Prostate gland (tissue), 2 donors: ENCODE data around the gene HCFC1. TPM values are rescaled to one million over a fixed set of nuclear protein-coding genes. Genes with fewer than 3 reads are reported as not detected.

ENCODE experiments used
- DNase-seq: peaks from one replicate; pipeline ENCODE4 v3.0.0-alpha.2; 2019; ENCODE audit warnings: low spot score
- H3K27ac ChIP-seq, 2 donors: fragments of 200-600 bp; sonication (generic); 2 replicates each; pipeline ENCODE4 v1.5.1; 2017 to 2019
- H3K27me3 ChIP-seq: fragments of 200-600 bp; sonication (generic); replicated peaks from 2 replicates; pipeline ENCODE4 v1.5.1; 2019; ENCODE audit not compliant: insufficient read depth
- H3K36me3 ChIP-seq, 2 donors: fragments of 200-600 bp; sonication (generic); 1 replicate in 1 of 2; 2 replicates in 1 of 2; pipeline versions ENCODE4 v1.5.1 to v1.8.1; 2017 to 2019
- H3K4me1 ChIP-seq: fragments of 200-600 bp; sonication (generic); replicated peaks from 2 replicates; pipeline ENCODE4 v1.5.1; 2019
- H3K4me3 ChIP-seq, 2 donors: fragments of 200-600 bp; sonication (generic); 2 replicates each; pipeline ENCODE4 v1.5.1; 2017 to 2019
- H3K9me3 ChIP-seq: fragments of 200-600 bp; sonication (generic); 2 replicates; pipeline ENCODE4 v1.5.1; 2017
- CTCF ChIP-seq, 4 experiments: fragments of 200-600 bp in 2 of 4; fragments of 450-650 bp in 2 of 4; sonication (generic) in 2 of 4; IDR thresholded peaks; 1 replicate in 3 of 4; 2 replicates in 1 of 4; pipeline ENCODE4 v1.5.1; 2016 to 2019; ENCODE audit warnings: antibody characterized with exemption in 4 of 4, mild to moderate bottlenecking in 2 of 4, moderate library complexity in 2 of 4
- POLR2A ChIP-seq: fragments of 450-650 bp; IDR thresholded peaks from one replicate; pipeline ENCODE4 v1.6.1; 2016; ENCODE audit warnings: antibody characterized with exemption, mild to moderate bottlenecking
- POLR2AphosphoS5 ChIP-seq: sonication (generic); formaldehyde crosslinking; IDR thresholded peaks from one replicate; pipeline ENCODE4 v1.6.1; 2017; ENCODE audit warnings: antibody characterized with exemption
- WGBS: methylation state at CpG from one replicate; pipeline ENCODE4 v1.1.5; 2018; 5-methylcytosine and 5-hydroxymethylcytosine counted together
- intact Hi-C: fragments of 100-400 bp; cut with DNase I; formaldehyde crosslinking; loops from one replicate; pipeline ENCODE4 v1.14.2; 2022
- total RNA-seq, 2 donors: library from RNA; depleted of rRNA; stranded (reverse); fragments of >200 nt; gene quantifications; one replicate each; pipeline ENCODE4 v1.1.0, GENCODE V29; 2016

HCFC1 gene
- total RNA-seq, 2 donors from 2014 or later: 67.7 to 115 TPM

DNA sequence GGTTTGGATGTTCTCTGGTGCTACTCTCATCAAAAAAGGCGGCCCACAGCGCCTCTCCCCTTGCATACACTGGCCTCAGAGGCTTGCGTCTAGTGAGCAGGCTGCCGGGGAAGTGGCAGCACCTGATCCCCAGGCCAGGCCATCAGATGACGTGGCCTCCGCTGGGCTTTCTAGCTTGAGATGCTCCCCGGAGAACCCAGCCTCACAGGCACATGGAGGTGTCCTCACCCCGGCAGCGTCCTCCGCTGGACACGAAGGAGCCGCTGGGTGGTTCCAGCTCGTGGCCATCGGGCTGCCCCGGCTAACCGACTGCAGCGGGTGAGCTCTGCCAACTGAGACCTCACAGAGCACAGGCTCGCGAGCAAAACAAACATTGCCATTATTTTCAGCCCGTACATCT, 35.3 kb upstream of the HCFC1 start:
- WGBS: 89% methylated on average over 7 of the region's 20 CpGs
- TF ChIP-seq POLR2A (no peak), CTCF (IDR thresholded peaks at IDR 0.05) (no peak), POLR2AphosphoS5 (no peak)
- no peak for DNase-seq
- intact Hi-C loops: no loop called here
- no peaks in the 10 kb centered on the region for H3K4me1 ChIP-seq
- no peak overlapping the region for H3K4me3 ChIP-seq
- no peaks in the 10 kb centered on the region for H3K27me3 ChIP-seq
- no peaks in the 10 kb centered on the region for H3K9me3 ChIP-seq
- no peaks in the 10 kb centered on the region for H3K36me3 ChIP-seq
- H3K27ac ChIP-seq: no peak overlapping the region

DNA sequence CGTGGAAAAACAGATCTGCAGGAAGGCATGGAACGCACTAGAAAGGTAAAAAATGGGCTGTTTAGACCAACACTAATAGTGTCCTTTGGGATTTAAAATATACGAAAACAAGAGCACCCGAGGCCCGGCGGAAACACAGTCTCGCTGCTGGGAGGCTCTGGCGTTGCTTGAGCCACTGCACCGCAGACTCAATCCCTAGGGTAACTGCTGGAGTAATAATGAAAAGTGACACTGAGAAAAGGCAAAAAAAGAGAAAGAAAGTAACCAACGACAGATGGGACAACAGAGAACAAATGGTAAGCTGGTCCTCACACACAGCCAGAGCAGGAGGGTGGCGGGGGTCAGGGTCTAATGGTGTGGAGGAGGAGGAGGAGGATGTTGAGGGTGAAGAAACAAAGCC, 32.7 kb upstream of the HCFC1 start:
- H3K27ac ChIP-seq: no peak overlapping the region
- H3K4me3 ChIP-seq: no peak overlapping the region
- no peak for DNase-seq
- H3K4me1 ChIP-seq: no peaks in the 10 kb centered on the region
- no peaks in the 10 kb centered on the region for H3K36me3 ChIP-seq
- H3K27me3 ChIP-seq: no peaks in the 10 kb centered on the region
- no peaks in the 10 kb centered on the region for H3K9me3 ChIP-seq
- 81% methylated on average over 11 of the region's 11 CpGs for WGBS
- TF ChIP-seq POLR2AphosphoS5 (no peak), CTCF (IDR thresholded peaks at IDR 0.05) (no peak), POLR2A (no peak)
- intact Hi-C loops: no loop called here

GRCh38 chrX:154002215-154002719, 30.6 kb upstream of the HCFC1 start:
- no peak for DNase-seq
- Histone ChIP-seq H3K27me3 (no peaks in the 10 kb centered on the region), H3K4me1 (no peaks in the 10 kb centered on the region), H3K9me3 (no peaks in the 10 kb centered on the region), H3K36me3 (no peaks in the 10 kb centered on the region), H3K27ac (no peak overlapping the region), H3K4me3 (no peak overlapping the region)
- WGBS: 63% methylated on average over 17 of the region's 17 CpGs
- intact Hi-C loops: no loop called here
- TF ChIP-seq CTCF (IDR thresholded peaks at IDR 0.05) (no peak), POLR2A (no peak), POLR2AphosphoS5 (no peak)

DNA sequence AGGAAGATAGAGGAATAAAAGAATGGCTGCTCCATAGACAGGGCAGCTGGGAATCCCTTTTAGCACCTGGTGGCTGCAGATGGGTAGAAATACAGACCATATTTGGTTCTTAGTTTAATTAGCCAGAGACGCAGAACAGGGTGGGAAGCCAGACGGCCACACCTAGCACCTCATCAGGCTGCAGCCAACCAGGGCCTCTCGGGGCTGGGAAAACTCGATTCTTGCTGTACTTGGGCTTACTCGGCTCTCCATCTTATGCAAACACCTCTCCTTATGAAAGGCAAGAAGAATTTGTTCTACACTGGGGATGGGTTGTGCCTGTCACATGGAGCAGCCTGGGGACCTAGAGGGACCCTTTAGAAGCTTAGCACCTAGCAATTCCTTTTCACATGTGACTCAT, 28.4 kb upstream of the HCFC1 start:
- H3K4me1 ChIP-seq: no peaks in the 10 kb centered on the region
- H3K36me3 ChIP-seq: no peaks in the 10 kb centered on the region
- H3K27ac ChIP-seq: peak overlapping the region; percentile 55 to 60
- no peak for TF ChIP-seq POLR2AphosphoS5
- no peak for TF ChIP-seq CTCF (IDR thresholded peaks at IDR 0.05)
- DNase-seq: no peak
- H3K27me3 ChIP-seq: no peaks in the 10 kb centered on the region
- no peak overlapping the region for H3K4me3 ChIP-seq
- intact Hi-C loops: no loop called here
- no peaks in the 10 kb centered on the region for H3K9me3 ChIP-seq
- WGBS: 5% methylated on average over 4 of the region's 5 CpGs

DNA sequence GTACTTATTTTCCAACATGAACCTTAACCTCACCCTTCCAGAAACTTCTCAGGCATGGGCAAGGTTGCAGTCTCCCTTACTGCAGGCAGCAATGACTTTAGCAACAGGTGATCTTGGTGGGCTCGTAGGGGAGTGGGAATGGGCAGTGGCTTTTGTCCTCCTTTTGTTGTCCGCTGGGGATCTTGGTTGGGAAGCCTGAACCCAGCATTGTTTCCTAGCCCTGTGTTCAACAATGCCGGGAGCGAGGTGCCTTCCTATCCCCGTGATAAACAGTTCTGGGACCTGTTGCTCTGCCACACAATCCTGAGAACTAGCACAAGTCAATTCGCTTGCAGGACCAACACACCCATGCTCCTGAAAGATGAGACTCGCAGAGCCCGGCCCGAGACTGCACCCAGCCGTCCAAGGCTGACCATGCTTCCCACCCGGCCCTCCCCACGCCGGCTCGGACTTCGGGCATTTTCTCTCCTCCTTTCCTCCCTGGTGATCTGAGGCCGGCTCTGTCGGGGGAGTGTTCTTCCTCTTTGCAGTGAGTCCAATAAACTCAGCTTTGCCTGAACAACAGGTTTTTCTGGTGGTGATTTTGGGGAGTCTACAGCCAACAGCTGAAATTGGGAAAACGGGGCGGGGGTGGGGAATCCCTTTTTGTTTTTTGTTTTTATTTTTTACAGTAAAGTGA, 27.9 kb upstream of the HCFC1 start:
- H3K27me3 ChIP-seq: no peaks in the 10 kb centered on the region
- H3K4me3 ChIP-seq: no peak overlapping the region
- intact Hi-C loops: no loop called here
- no peak for DNase-seq
- peak overlapping the region; percentile 55 to 60 for H3K27ac ChIP-seq
- no peaks in the 10 kb centered on the region for H3K4me1 ChIP-seq
- WGBS: 19% methylated on average over 16 of the region's 19 CpGs
- TF ChIP-seq POLR2AphosphoS5 (no peak), POLR2A (no peak), CTCF (IDR thresholded peaks at IDR 0.05) (no peak)
- no peaks in the 10 kb centered on the region for H3K9me3 ChIP-seq
- H3K36me3 ChIP-seq: no peaks in the 10 kb centered on the region
